Sciatic nerve (tissue), 2 donors: ENCODE measurements around the gene AADAT. TPM values are rescaled to one million over a fixed set of nuclear protein-coding genes. Genes with fewer than 3 reads are reported as not detected.

ENCODE experiments used
- ATAC-seq: fragments of 200-7000 bp; cut with Tn5 transposase; one replicate; pipeline ENCODE4 v1.9.1; 2020; ENCODE audit warnings: mild to moderate bottlenecking, moderate library complexity
- DNase-seq: peaks from one replicate; pipeline ENCODE4 v3.0.0-alpha.2; 2020; ENCODE audit warnings: low spot score
- intact Hi-C: fragments of 100-400 bp; cut with DNase I; formaldehyde crosslinking; loops from one replicate; pipeline ENCODE4 v1.14.2; 2022
- total RNA-seq: library from RNA; stranded (reverse); fragmentation: NEBNext Ultra II Directional; extraction: Animal tissue kit (Norgen Biotek cat#: 25700); gene quantifications from one replicate; pipeline ENCODE4 v1.2.1, GENCODE V29; 2021
- donor health status: DM: no; HTN: no; CAD: no.
- donor health status: DM: no; HTN: no; CAD: no.

Gene AADAT
- total RNA-seq, 1 donor from 2014 or later: 13.5 TPM

DNA sequence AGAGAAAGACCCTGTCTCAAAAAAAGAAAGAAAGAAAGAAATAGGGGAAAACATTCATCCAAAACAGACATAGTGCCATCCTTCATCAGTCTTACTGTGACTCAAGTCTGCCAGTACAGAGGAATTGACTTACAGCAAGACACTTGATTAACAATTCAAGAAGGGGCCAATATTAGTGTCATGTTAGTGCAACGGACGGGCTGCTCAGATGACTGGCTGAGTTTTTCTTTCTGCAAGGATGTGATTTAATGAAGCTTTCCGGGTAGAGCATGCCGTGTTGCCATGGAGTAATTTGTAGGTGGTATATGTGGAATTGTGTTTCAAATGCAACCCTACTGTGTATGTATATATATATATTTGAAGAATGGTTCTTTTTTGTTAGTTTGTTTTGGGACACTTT lies 51.0 kb downstream of the AADAT start:
- intact Hi-C loops: no loop called here
- ATAC-seq (no peak), DNase-seq (no peak)

DNA sequence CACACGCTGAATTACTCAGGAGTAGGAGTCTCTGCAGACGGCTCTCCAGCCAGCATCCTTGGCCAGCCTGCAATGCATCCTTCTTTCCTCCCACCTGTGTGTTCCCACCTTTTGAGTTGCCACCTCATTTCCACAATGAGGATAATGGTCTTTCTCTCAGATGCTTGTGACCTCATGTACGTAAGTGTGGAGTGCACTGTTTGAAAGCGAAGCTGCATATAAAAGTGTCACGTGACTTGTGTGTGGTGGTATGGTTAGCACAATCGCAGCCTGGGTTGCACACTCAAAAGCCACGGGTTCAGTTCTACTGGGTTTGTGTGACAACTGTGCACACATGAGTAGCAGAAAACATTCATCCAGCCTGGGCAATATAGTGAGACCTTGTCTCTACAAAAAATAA lies 51.5 kb downstream of the AADAT start:
- ATAC-seq: no peak
- no peak for DNase-seq
- intact Hi-C loops: no loop called here

GRCh38 chr4:170037481-170037880 lies 52.3 kb downstream of the AADAT start:
- intact Hi-C loops: no loop called here
- no peak for DNase-seq
- no peak for ATAC-seq

- no peak for DNase-seq
- intact Hi-C loops: no loop called here
- ATAC-seq: no peak
Observed at GRCh38 chr4:170035845-170036244, 53.9 kb downstream of the AADAT start.

DNA sequence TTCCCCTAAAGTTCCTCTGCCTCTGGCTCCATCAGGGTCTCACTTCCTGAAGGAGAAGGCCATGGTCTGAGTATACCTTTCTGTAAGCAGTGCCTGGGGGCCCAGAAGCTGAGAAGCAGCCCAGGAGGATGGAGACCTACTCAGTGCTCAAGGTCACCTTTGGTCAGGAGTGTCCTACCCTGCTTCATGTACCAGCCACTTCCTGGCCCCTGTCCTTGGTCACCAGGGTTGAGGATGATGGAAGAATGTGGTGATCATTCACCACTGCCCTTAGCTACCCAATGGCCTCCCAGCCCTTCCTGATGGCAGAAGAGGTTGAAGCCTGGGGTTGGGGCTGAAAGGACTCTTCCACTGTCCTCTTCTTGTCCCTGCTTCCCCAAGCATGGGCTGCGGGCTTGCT lies 54.5 kb downstream of the AADAT start:
- intact Hi-C loops: no loop called here
- ATAC-seq: no peak
- no peak for DNase-seq

DNA sequence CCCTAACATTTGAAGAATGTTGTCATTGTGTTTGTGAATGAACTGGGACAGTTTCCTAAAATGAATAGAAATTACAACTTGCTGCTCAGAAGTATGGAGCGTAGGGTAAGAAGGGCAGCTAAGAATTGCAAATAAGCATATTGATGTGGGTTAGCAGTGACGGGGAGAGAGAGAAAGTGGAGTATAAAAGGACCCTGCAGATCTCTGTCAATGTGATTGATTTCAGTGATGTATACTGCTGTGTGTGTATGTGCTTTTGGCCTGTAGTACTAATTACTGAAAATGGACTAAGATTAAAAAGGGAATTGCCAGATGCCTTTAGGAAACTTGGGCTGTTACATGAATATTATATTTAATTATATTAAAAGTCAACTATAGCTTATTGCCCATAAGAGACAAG lies 55.8 kb downstream of the AADAT start:
- intact Hi-C loops: no loop called here
- no peak for DNase-seq

DNA sequence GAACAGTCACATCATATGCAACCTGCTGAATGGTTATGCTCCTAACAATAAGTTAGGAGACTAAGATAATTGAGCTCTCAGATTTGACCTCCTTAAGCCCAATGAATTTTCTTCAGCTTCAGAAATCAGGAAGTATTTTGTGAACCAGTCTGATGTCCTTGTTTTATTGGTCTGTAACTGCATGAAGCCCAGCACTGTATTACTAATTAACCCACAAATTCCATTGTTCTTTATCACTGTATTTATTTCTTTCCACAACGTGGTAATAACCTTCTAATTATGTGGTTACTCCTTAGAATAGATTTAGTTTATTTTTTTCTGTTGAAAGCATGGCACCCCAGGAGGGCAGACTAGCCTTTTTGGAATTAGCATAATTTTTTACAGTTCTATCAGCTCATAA lies 59.6 kb downstream of the AADAT start:
- intact Hi-C loops: no loop called here
- ATAC-seq (no peak), DNase-seq (no peak)

More for the DNA sequence above, 55.8 kb downstream of the AADAT start:
- ATAC-seq: no peak

- DNase-seq (peak; percentile 97), ATAC-seq (peak; percentile 97)
- intact Hi-C loops: no loop called here
Observed at GRCh38 chr4:170027181-170027829, 62.5 kb downstream of the AADAT start.

DNA sequence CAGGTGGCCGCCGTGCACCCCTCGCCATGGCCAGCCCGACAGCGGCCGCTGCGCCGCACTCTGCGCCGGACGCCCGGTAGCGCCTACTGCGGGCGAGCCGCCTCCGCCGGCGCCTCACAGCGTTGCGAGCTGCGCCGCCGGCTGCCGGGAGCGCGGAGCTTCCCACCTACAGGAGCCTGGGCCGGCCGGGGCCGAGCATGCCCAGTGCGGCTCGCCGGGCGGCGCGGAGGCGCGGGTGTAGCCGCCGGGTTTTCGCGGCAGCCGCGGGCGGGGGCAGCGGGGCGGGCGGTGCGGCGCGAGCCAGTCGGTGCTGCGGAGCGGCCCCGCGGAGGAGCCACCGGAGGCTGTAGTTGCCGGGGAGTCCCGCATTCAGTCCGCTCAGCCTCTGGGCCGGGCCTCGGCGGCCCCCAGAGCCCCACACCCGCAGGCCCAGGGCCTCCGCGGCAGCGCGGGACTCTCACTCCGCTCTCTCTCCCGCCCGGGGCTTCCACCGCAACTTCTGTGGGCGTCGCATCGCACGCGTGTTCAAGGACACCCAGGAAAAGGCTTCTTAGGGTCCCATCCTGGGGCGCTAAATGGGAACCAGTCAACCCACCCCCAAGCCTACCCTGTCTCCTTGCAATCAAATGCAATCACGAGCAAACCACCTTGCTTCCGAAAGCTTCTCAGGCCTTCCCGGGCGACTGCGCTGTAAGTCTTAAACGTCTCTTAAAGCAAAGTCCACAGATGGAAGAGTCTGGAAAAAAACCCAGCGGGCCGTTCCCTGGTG lies 63.3 kb downstream of the AADAT start, which contains the start of gene MFAP3L:
Gene MFAP3L, minus strand, starts transcription at position 143 of the 769 bp plus-strand sequence. CDS start 20,518 bp downstream, outside the sequence.
- peak; percentile 91 for DNase-seq
- ATAC-seq: peak; percentile 87
- intact Hi-C loops: no loop called here

- DNase-seq (peak; percentile 67), ATAC-seq (no peak)
- intact Hi-C loops: no loop called here
Observed at GRCh38 chr4:170025523-170026252, 64.1 kb downstream of the AADAT start.

DNA sequence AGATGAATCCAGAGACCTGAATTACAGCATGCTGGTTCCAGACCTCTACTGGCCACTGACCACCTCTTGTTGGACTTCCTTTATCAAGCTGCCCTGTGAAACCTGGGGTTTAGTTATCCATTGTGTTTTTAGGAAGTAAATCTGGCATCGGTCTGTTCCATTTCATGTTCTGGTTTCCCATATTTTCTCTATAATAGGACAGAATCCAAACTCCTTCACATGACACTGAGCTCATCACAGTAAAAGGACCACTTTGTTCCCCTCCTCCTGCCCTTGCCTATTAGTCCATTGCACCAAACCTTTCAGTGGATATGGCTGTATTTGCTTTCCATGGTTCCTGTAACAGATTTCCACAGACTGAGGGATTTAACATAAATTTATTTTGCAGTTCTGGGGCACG lies 67.5 kb downstream of the AADAT start:
- intact Hi-C loops: no loop called here
- no peak for ATAC-seq
- DNase-seq: no peak

DNA sequence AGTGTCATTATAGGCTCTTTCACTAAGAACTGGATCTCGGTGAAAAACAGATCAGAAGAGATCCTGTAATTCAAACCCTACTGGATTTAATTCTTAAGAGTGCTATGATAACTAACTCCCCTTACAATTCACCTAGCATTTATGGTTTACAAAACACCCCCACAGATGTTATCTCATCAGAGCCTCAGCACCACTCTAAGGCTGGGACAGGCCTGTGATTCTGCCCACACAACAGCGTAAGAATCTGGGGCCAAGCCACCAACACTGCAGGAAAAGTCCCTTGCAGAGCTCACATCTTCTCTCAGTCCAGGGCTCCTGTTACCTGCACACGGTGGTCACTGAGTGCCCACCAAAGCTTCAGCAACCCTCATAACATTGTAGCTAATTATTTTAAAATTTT lies 72.5 kb downstream of the AADAT start:
- DNase-seq: no peak
- intact Hi-C loops: no loop called here
- no peak for ATAC-seq

- ATAC-seq: peak; percentile 21
- intact Hi-C loops: no loop called here
- DNase-seq: no peak
Observed at GRCh38 chr4:170015285-170015684, 74.5 kb downstream of the AADAT start.

- DNase-seq (no peak), ATAC-seq (no peak)
- intact Hi-C loops: no loop called here
Observed at GRCh38 chr4:170014359-170015011, 75.3 kb downstream of the AADAT start.

- ATAC-seq: no peak
- DNase-seq: no peak
- intact Hi-C loops: no loop called here
Observed at GRCh38 chr4:170012629-170012958, 77.2 kb downstream of the AADAT start.

GRCh38 chr4:170011921-170012628 lies 77.7 kb downstream of the AADAT start:
- no peak for ATAC-seq
- DNase-seq: no peak
- intact Hi-C loops: no loop called here
